ENCODE data around the gene HBG1.

DNA sequence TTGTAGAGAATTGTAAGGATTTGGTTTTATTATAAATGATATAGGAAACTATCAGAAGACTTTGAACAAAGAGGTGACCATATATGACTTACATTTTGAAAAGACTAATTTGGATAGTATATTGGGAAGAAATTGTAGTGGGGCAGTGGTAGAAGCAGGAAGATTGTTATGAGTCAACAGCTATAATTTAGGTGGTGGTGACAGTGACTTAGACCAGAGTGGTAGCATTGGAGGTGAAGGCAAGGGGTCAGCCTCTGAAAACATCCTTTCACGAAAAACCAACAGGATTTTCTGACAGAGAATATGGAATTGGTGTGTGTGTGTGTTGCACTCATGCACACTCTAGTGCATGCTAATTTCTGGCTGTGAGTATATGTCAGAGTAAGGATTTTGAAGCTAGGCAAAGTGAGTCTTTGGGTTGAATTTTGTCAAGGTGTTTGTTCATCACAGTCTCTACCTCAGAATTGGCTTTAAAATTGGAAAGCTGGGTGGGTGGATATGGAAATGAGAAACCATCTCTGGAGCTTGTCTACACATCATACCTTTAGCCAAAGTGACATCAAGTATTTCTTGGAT lies 28.2 kb upstream of the HBG1 start:
- TF ChIP-seq ZFP30 (CRISPR knock-in tag; IDR thresholded peaks at IDR 0.05) (no peak), ZNF565 (CRISPR knock-in tag; conservative IDR thresholded peaks at IDR 0.05; ENCODE audit: low read depth) (no peak)

Data from SK-N-SH treated with all-trans-retinoic acid at 6 μM for 48 hours (cell line).